Cardiac muscle cell (in vitro differentiated cells and primary cell): ENCODE data around the gene PSD. TPM values are rescaled to one million over a fixed set of nuclear protein-coding genes. Genes with fewer than 3 reads are reported as not detected.

Experiments
- DNase-seq, 2 donors: peaks; one replicate each; pipeline versions ENCODE4 v3.0.0 to v3.0.0-alpha.2; 2010 to 2017; ENCODE audit warnings: low read depth in 1 of 2, low spot score in 1 of 2
- H3K27ac ChIP-seq: fragments of 200-600 bp; sonication (generic); 2 replicates; pipeline ENCODE4 v1.5.1; 2016
- H3K27me3 ChIP-seq: fragments of 200-600 bp; sonication (generic); 2 replicates; pipeline ENCODE4 v1.6.0; 2016; ENCODE audit warnings: control low read depth
- H3K36me3 ChIP-seq: fragments of 200-600 bp; sonication (generic); 2 replicates; pipeline ENCODE4 v1.5.1; 2016; ENCODE audit warnings: control low read depth
- H3K4me1 ChIP-seq: fragments of 200-600 bp; sonication (generic); 2 replicates; pipeline ENCODE4 v1.8.1; 2017; ENCODE audit warnings: low read depth, mild to moderate bottlenecking, mixed run types
- H3K4me3 ChIP-seq: fragments of 200-600 bp; sonication (generic); 2 replicates; pipeline ENCODE4 v1.5.1; 2016; ENCODE audit warnings: mild to moderate bottlenecking
- H3K9me3 ChIP-seq: fragments of 200-600 bp; sonication (generic); 2 replicates; pipeline ENCODE4 v1.5.1; 2017; ENCODE audit warnings: low read depth, mild to moderate bottlenecking, control low read depth
- CTCF ChIP-seq: IDR thresholded peaks from 2 replicates; pipeline ENCODE4 v1.5.1; 2012; ENCODE audit warnings: low read depth, mild to moderate bottlenecking, low read length
- polyA plus RNA-seq: library from polyadenylated mRNA; unstranded; fragments of >200 nt; fragmentation: Nextera tagmentation; extraction: Ambion mirVana; gene quantifications from 2 replicates; pipeline ENCODE4 v1.2.1, GENCODE V29; 2016
- total RNA-seq: library from RNA; depleted of rRNA; stranded (reverse); fragments of >200 nt; gene quantifications from 2 replicates; pipeline ENCODE4 v1.2.3, GENCODE V29; 2016

PSD gene
- total and polyA plus RNA-seq, 2 experiments from 2014 or later = 13.2 to 24.7 TPM

GRCh38 chr10:102401342-102401654 lies 17.3 kb downstream of the PSD start:
- Histone ChIP-seq H3K4me3 (no peak overlapping the region), H3K4me1 (peaks cover 2% of the 10 kb centered on the region), H3K36me3 (no peaks in the 10 kb centered on the region), H3K27me3 (no peaks in the 10 kb centered on the region), H3K9me3 (no peaks in the 10 kb centered on the region), H3K27ac (no peak overlapping the region)
- DNase-seq = no peak
- no peak for TF ChIP-seq CTCF

- H3K4me3 ChIP-seq = no peak overlapping the region
- TF ChIP-seq CTCF = no peak
- H3K4me1 ChIP-seq = peaks cover 2% of the 10 kb centered on the region
- no peak overlapping the region for H3K27ac ChIP-seq
- no peak for DNase-seq
- no peaks in the 10 kb centered on the region for H3K9me3 ChIP-seq
- H3K27me3 ChIP-seq = no peaks in the 10 kb centered on the region
- H3K36me3 ChIP-seq = no peaks in the 10 kb centered on the region
Measured at GRCh38 chr10:102400598-102401341, 17.8 kb downstream of the PSD start.

GRCh38 chr10:102400076-102400475 lies 18.5 kb downstream of the PSD start:
- no peak for TF ChIP-seq CTCF
- no peak for DNase-seq
- Histone ChIP-seq H3K36me3 (no peaks in the 10 kb centered on the region), H3K4me3 (no peak overlapping the region), H3K9me3 (no peaks in the 10 kb centered on the region), H3K27ac (no peak overlapping the region), H3K27me3 (no peaks in the 10 kb centered on the region), H3K4me1 (peaks cover 2% of the 10 kb centered on the region)

- Histone ChIP-seq H3K4me1 (peaks cover 2% of the 10 kb centered on the region), H3K27me3 (no peaks in the 10 kb centered on the region), H3K36me3 (no peaks in the 10 kb centered on the region), H3K9me3 (no peaks in the 10 kb centered on the region), H3K4me3 (peak overlapping the region; percentile 64), H3K27ac (peak overlapping the region; percentile 55)
- TF ChIP-seq CTCF = peak; percentile 92
- DNase-seq = peak; percentile 91 to 92
Measured at GRCh38 chr10:102399217-102400021, 19.2 kb downstream of the PSD start.

GRCh38 chr10:102398172-102399020 lies 20.2 kb downstream of the PSD start:
- Histone ChIP-seq H3K36me3 (no peaks in the 10 kb centered on the region), H3K27me3 (no peaks in the 10 kb centered on the region), H3K4me3 (peak overlapping the region; percentile 64), H3K27ac (no peak overlapping the region), H3K9me3 (no peaks in the 10 kb centered on the region), H3K4me1 (peaks cover 2% of the 10 kb centered on the region)
- no peak for TF ChIP-seq CTCF
- DNase-seq = no peak
